ENCODE data around the gene DUOX1. TPM values are rescaled to one million over a fixed set of nuclear protein-coding genes. Genes with fewer than 3 reads are reported as not detected.

The DUOX1 gene
- total RNA-seq, 1 donor from 2014 or later, result 0.07 TPM

DNA sequence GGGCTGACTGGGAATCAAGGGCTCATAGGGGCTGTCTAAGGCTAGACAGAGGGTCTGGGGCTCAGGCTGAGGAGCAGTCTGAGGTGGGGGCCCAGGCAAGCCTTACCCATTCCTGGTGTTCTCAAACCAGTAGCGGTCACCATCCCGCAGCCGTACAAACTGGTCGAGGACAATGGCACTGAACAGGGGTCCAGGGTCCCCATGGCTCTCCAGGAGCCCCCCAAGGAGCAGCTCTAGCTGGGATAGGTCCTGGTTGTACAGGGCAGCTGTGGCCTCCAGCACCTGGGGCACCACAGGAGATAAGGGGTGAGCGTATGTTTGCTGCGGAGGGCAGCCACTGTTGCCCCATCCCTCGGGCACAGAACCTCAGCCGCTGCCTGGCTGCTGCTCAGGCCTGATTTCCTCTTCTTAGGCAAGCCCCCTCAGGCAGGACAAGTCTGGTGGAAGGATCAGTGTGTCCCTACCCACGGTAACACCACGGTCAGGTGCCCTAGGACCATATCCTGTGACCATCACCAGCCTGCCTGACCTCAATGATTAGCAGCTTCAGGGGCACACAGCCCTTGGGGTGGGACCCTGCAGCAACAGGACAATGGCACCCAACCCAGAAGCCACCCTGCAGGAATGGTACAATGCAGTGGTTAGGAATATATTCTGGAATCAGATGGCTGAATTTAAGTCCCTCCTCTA lies 21.7 kb upstream of the DUOX1 start:
- Histone ChIP-seq H3K4me3 (ENCODE audit: insufficient read depth, low read depth, low read length) (no peak overlapping the region), H3K36me3 (ENCODE audit: insufficient read depth, low read length) (no peaks in the 10 kb centered on the region), H3K27me3 (ENCODE audit: insufficient read depth, low read length) (peaks cover 44% of the 10 kb centered on the region), H4K20me1 (ENCODE audit: insufficient read depth, low read length) (no peaks in the 10 kb centered on the region), H3K4me1 (ENCODE audit: insufficient read depth, low read length) (no peaks in the 10 kb centered on the region), H3K9me3 (ENCODE audit: insufficient read depth, low read depth, low read length) (no peaks in the 10 kb centered on the region), H3K27ac (ENCODE audit: low read depth, low read length) (no peak overlapping the region), H3K4me2 (ENCODE audit: low read length) (no peak overlapping the region), H3K9ac (ENCODE audit: low read length) (no peak overlapping the region), H3K79me2 (ENCODE audit: insufficient read depth, low read length) (no peaks in the 10 kb centered on the region), H2AFZ (ENCODE audit: low read depth, low read length) (no peak overlapping the region)
- H3K27me3 Mint-ChIP-seq (ENCODE audit: low read depth, unreplicated experiment), result peaks cover 69% of the 10 kb centered on the region
- no peak overlapping the region for H3K27ac Mint-ChIP-seq (ENCODE audit: unreplicated experiment)
- no peaks in the 10 kb centered on the region for H3K4me1 Mint-ChIP-seq (ENCODE audit: low read depth, unreplicated experiment)
- H3K36me3 Mint-ChIP-seq (ENCODE audit: low read depth, unreplicated experiment), result no peaks in the 10 kb centered on the region
- TF ChIP-seq CTCF (IDR thresholded peaks at IDR 0.05; ENCODE audit: insufficient read depth, low read depth, low read length), result no peak
- no peak for TF ChIP-seq EZH2 (IDR thresholded peaks at IDR 0.05; ENCODE audit: insufficient read depth, low read length)
- FAIRE-seq (no peak), DNase-seq (ENCODE audit: low read depth) (no peak)
- peaks cover 6% of the 10 kb centered on the region for H3K9me3 Mint-ChIP-seq (ENCODE audit: unreplicated experiment)
- H3K4me3 Mint-ChIP-seq (ENCODE audit: unreplicated experiment), result no peak overlapping the region

- DNase-seq (ENCODE audit: low read depth), result no peak
- no peaks in the 10 kb centered on the region for H3K79me2 ChIP-seq (ENCODE audit: insufficient read depth, low read length)
- no peaks in the 10 kb centered on the region for H3K36me3 ChIP-seq (ENCODE audit: insufficient read depth, low read length)
- H3K9me3 ChIP-seq (ENCODE audit: insufficient read depth, low read depth, low read length), result no peaks in the 10 kb centered on the region
- H3K27ac Mint-ChIP-seq (ENCODE audit: unreplicated experiment), result no peak overlapping the region
- H3K27me3 ChIP-seq (ENCODE audit: insufficient read depth, low read length), result peaks cover 62% of the 10 kb centered on the region
- H3K27me3 Mint-ChIP-seq (ENCODE audit: low read depth, unreplicated experiment), result peaks cover 79% of the 10 kb centered on the region
- H3K4me2 ChIP-seq (ENCODE audit: low read length), result no peak overlapping the region
- H2AFZ ChIP-seq (ENCODE audit: low read depth, low read length), result no peak overlapping the region
- peaks cover 6% of the 10 kb centered on the region for H3K9me3 Mint-ChIP-seq (ENCODE audit: unreplicated experiment)
- H3K4me3 Mint-ChIP-seq (ENCODE audit: unreplicated experiment), result no peak overlapping the region
- no peak overlapping the region for H3K4me3 ChIP-seq (ENCODE audit: insufficient read depth, low read depth, low read length)
- no peaks in the 10 kb centered on the region for H3K4me1 Mint-ChIP-seq (ENCODE audit: low read depth, unreplicated experiment)
- no peak overlapping the region for H3K27ac ChIP-seq (ENCODE audit: low read depth, low read length)
- TF ChIP-seq CTCF (IDR thresholded peaks at IDR 0.05; ENCODE audit: insufficient read depth, low read depth, low read length), result no peak
- no peak for TF ChIP-seq EZH2 (IDR thresholded peaks at IDR 0.05; ENCODE audit: insufficient read depth, low read length)
- H3K36me3 Mint-ChIP-seq (ENCODE audit: low read depth, unreplicated experiment), result no peaks in the 10 kb centered on the region
- no peaks in the 10 kb centered on the region for H3K4me1 ChIP-seq (ENCODE audit: insufficient read depth, low read length)
- no peak for FAIRE-seq
- no peaks in the 10 kb centered on the region for H4K20me1 ChIP-seq (ENCODE audit: insufficient read depth, low read length)
- H3K9ac ChIP-seq (ENCODE audit: low read length), result no peak overlapping the region
Observed at GRCh38 chr15:45110256-45110820, 19.5 kb upstream of the DUOX1 start.

Data from astrocyte (in vitro differentiated cells and primary cell).